GM19455 (cell line): ENCODE measurements around the gene OSTC.

ENCODE experiments used
- ATAC-seq: cut with Tn5 transposase; IDR thresholded peaks from one replicate; pipeline ENCODE4 v1.9.1; 2021; ENCODE audit not compliant: unreplicated experiment

The OSTC gene

GRCh38 chr4:108644237-108644636 lies 6.2 kb upstream of the OSTC start:
- no peak for ATAC-seq

- no peak for ATAC-seq
These were observed 3.7 kb upstream of the OSTC start for GRCh38 chr4:108646706-108647105.

GRCh38 chr4:108649863-108650211 lies 562 bp upstream of the OSTC start:
- peak; percentile 24 for ATAC-seq

- ATAC-seq = no peak
These were observed 804 bp downstream of the OSTC start for GRCh38 chr4:108651014-108651791.

GRCh38 chr4:108662629-108663028 lies 12.2 kb downstream of the OSTC start:
- ATAC-seq = no peak

- no peak for ATAC-seq
These were observed 24.1 kb downstream of the OSTC start for GRCh38 chr4:108674356-108674977.

- no peak for ATAC-seq
These were observed 31.0 kb downstream of the OSTC start for GRCh38 chr4:108681321-108681809.

- ATAC-seq = no peak
These were observed 33.1 kb downstream of the OSTC start for GRCh38 chr4:108683479-108683878.

GRCh38 chr4:108685036-108685686 lies 34.8 kb downstream of the OSTC start:
- ATAC-seq = no peak

- ATAC-seq = no peak
These were observed 40.3 kb downstream of the OSTC start for GRCh38 chr4:108690738-108691137.

- no peak for ATAC-seq
These were observed 42.8 kb downstream of the OSTC start for GRCh38 chr4:108693211-108693610.

GRCh38 chr4:108693819-108694218 lies 43.4 kb downstream of the OSTC start:
- no peak for ATAC-seq

- no peak for ATAC-seq
These were observed 44.0 kb downstream of the OSTC start for GRCh38 chr4:108694423-108694822.

- ATAC-seq = no peak
These were observed 44.7 kb downstream of the OSTC start for GRCh38 chr4:108695062-108695461.

- ATAC-seq = no peak
These were observed 45.8 kb downstream of the OSTC start for GRCh38 chr4:108696160-108696559.

GRCh38 chr4:108700081-108700757 lies 49.8 kb downstream of the OSTC start:
- ATAC-seq = no peak

- no peak for ATAC-seq
These were observed 52.6 kb downstream of the OSTC start for GRCh38 chr4:108702960-108703359.

- no peak for ATAC-seq
These were observed 53.0 kb downstream of the OSTC start for GRCh38 chr4:108703370-108703769.

- no peak for ATAC-seq
These were observed 53.6 kb downstream of the OSTC start for GRCh38 chr4:108703966-108704365.

GRCh38 chr4:108706289-108706688 lies 55.9 kb downstream of the OSTC start:
- no peak for ATAC-seq

GRCh38 chr4:108709234-108709633 lies 58.8 kb downstream of the OSTC start:
- no peak for ATAC-seq

- ATAC-seq = no peak
These were observed 59.3 kb downstream of the OSTC start for GRCh38 chr4:108709722-108710121.
